HG02763 (cell line): ENCODE data around the gene SSU72.
"Not testable (repeated sequence)": the region's sequence is repeated elsewhere in the genome, so short reads cannot be mapped to it uniquely, and the experiment has no call there.

Experiments used
- ATAC-seq: cut with Tn5 transposase; IDR thresholded peaks from one replicate; pipeline ENCODE4 v1.9.1; 2021; ENCODE audit warnings: mild to moderate bottlenecking, moderate library complexity; ENCODE audit not compliant: unreplicated experiment

SSU72 gene

DNA sequence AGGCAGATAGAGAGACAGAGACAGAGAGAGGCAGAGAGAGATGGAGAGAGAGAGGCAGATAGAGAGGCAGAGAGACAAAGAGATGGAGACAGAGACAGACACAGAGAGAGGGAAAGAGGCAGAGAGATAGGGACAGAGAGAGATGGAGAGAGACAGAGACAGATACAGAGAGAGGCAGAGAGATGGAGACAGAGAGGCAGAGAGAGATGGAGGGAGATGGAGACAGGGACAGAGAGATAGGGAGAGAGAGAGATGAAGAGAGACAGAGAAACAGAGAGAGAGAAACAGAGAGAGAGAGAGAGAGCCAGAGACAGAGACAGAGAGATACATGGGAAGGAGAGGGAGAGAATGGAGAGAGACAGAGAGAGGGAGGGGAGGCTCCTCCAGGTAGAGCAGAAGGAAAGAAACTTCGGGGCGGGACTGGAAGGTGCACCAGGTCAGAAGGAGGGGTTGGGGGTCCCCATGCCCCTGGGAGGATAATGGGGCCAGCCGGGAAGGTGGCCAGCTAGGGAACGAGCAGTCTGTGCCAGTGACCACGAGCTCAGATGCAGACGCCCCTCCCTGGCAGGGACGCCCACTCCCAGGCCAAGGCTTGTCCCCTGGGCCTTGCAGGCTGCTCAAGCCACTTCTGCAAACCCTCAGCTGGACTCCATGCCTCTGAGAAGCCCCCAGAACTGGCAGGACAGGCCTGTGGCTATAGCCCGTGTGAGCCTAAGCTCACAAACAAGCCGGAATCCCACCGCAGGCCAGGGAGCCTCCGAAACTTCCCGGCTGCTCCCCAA lies 22.0 kb upstream of the SSU72 start:
- ATAC-seq: no peak

- not testable (repeated sequence) for ATAC-seq
These were observed 20.7 kb upstream of the SSU72 start for GRCh38 chr1:1595341-1595740.

DNA sequence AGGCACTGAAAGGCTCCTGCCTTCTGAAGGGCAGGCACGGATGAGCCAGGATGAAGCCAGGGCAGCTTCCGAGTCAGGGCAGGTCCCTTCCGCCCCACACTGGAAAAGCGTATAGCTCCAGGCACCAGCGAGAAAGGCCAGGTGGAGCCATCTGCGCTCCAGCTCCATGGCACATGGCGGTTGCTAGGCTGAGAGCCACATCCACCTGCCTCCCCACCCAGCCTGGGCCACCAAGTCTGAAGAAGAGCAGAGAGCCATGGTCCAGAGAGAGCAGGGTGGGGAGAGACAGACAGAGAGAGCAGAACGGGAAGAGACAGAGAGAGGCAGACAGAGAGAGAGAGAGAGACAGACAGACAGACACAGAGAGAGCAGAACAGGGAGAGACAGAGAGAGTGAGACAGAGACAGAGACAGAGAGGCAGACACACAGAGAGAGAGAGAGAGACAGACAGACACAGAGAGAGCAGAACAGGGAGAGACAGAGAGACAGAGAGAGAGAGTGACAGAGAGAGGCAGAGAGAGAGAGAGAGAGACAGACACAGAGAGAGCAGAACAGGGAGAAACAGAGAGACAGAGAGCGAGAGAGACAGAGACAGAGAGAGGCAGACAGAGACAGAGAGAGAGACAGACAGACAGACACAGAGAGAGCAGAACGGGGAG lies 20.1 kb upstream of the SSU72 start:
- no peak for ATAC-seq

DNA sequence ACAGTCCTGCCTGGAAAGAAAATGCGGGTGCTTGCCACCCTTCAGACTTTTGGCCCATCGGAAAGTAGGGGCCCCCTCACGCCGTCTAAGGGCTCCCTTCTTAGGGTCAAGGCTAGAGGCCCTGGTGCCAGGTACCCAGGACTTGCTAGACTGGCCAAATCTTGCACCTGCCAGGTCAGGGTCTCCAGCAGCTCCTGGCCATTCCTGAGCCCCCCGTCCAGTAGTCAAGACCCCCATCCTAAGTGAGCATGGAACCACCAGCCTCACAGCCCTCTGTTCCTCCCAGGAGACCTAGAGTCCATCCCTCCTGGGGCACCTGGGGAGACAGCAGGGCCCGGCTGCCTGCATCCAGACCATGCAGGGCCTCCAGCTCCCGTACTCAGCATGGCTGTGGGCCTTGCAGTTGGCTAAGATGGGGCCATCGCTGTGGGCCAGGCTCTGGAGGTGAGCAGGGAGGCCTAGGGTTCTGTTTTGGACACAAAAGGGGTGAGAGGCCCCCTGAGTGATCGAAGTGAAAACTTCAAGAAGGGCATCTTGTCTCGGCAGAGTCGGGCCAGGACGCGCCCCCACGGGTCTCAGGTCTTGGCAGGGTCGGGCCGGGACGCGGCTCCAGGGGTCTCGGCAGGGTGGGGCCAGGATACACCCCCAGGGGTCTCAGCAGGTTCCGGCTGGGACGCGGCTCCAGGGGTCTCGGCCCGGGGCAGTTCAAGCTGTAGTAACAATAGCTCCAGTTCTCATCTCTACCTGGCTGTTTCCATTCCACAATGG lies 19.4 kb upstream of the SSU72 start:
- ATAC-seq: no peak

DNA sequence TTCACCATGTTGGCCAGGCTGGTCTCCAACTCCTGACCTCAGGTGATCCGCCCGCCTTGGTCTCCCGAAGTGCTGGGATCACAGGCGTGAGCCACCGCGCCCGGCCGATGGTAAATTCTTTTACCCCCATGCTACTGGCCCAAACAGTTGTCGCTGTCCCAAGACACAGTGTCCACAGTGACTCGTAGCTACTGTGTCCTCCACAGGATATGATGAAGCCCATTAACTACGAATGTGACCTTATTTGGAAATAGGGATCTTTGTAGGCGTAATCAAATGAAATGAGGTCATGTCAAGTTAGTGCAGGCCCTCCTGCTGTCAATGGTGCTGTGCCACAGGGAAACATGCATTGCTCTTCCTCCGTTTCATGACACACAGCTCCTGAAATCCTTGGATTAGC lies 16.8 kb upstream of the SSU72 start:
- no peak for ATAC-seq

DNA sequence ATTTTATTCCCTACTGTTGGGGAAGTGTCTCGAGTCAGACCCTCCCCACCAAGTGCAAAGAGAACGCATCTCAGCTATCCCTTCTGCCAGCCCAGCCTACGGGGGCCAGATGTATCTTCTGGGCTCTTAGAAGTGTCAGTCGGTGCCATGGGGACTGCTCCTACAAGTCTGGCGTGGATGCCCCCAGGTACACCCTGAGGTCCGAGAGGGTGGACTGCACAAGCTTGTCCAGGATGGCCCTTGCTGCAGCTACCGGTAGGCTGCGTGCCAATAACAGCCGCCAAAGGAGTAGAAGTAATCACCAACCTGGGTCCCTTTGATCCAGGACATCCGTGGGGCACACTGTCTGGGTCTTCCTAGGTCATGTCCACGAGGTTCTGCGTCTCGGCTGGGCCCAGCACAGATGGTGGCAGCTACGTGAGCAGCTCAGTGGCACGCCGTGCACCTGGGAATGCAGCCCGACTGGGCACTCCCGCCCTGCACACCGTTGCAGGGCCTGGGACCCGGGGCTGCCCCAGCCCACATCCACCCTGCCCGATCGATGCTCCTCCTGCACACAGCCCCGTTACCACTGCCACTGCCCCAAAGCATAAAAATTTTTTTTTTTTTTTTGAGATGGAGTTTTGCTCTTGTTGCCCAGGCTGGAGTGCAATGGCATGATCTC lies 8.8 kb upstream of the SSU72 start:
- ATAC-seq: no peak

- ATAC-seq: no peak
These were observed 8.1 kb upstream of the SSU72 start for GRCh38 chr1:1582585-1583346.

DNA sequence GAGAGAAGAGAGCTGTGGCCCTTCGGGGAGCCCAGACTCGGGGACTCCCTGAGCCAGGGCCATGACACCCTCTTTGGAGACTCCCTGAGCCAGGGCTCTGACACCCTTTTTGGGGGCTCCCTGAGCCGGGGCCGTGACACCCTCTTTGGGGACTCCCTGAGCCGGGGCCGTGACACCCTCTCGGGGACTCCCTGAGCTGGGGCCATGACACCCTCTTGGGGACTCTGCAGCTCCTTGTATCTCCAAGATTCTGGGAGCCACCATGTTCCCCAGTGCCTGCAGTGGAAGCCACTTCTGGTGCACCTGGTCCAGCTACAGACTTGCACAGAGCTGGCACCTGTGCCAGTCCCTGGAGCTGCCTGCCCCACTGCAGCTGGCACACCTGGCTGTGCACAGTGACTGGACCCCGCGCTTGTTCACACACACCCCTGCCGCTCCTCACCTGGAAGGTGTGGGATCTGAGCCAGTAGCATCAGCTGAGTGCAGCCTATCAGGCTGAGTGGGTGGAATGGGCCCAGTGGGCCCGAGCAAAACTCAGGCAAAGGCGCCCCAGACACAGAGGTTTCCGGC lies 3.8 kb upstream of the SSU72 start:
- ATAC-seq: no peak

GRCh38 chr1:1577367-1578011 lies 2.8 kb upstream of the SSU72 start:
- ATAC-seq: no peak

GRCh38 chr1:1573843-1574720 lies 581 bp downstream of the SSU72 start:
- peak; percentile 73 for ATAC-seq

GRCh38 chr1:1569341-1569740 lies 5.3 kb downstream of the SSU72 start:
- ATAC-seq: no peak

GRCh38 chr1:1567891-1568291 lies 6.8 kb downstream of the SSU72 start:
- ATAC-seq: no peak

DNA sequence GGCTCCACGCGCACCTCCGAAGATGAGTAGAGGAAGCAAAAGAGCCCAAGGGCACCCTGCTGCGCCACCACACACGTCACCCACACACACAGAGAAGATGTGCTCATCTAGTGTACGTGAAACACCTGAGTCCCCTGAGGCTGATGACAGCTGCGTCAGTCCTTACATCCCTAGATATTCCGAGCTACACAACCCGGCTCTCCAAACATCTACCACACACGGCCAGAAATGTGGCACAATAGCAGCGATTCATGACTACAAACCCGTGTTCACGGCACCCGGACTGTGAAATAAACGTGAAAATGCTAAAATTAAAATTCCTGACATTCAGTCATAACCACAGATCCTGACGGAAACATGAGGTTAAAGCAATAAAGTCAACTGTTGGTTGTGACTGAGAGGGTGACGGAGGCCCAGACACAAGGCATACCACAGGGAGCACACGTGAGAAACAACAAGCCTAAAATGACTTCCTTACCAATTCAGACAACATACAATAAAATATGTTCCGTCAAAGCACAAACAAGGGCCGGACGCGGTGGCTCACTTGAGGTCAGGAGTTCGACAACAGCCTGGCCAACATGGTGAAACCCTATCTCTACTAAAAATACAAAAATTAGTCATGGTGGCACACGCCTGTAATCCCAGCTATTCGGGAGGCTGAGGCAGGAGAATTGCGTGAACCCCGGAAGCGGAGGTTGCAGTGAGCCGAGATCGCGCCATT lies 7.3 kb downstream of the SSU72 start:
- ATAC-seq: no peak

DNA sequence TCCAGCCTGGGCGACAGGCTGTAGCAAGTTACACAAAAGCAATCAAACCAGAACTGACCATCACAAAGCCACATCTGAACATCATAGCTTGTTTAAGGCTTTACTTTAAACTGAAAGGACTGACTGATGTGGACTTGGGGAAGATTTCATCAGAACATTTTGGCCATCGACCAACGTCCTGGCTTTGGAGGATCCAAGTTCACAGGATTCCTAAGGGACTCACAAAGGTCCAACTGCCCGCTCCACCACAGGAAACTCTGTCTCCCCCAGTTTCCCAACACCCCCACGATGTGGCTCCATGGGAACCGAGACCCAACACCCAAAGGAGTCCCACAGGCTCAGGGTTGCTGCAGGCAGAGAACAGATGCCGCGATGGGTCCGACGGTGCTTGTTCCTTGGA lies 9.3 kb downstream of the SSU72 start:
- no peak for ATAC-seq

- ATAC-seq: no peak
These were observed 10.4 kb downstream of the SSU72 start for GRCh38 chr1:1564268-1564667.

DNA sequence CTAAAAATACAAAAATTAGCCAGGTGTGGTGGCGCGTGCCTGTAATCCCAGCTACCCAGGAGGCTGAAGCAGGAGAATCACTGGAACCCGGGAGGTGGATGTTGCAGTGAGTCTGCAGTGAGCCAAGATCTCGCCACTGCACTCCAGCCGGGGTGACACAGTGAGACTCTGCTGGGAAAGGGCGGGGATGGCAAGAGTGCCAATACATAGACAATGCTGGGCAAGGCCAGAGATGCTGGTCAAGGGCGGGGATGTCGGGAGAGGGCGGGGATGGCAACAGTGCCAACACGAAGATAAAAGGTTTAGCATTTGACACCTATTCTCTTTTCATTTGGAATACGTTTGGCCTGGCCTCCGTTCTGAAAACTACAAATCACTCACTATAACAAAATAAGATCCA lies 11.0 kb downstream of the SSU72 start:
- no peak for ATAC-seq

GRCh38 chr1:1562556-1563195 lies 12.0 kb downstream of the SSU72 start:
- ATAC-seq: no peak
